K562 (cell line): Measurements from ENCODE around the gene KRTAP22-1.

Source experiments
- ATF2 ChIP-seq: sonication (generic); formaldehyde crosslinking; IDR thresholded peaks from 2 replicates; pipeline ENCODE4 v1.8.1; 2022; ENCODE audit warnings: missing genetic modification reagents
- CREB3 ChIP-seq: fragments of 450-650 bp; conservative IDR thresholded peaks from 2 replicates; pipeline ENCODE4 v1.6.1; 2016; ENCODE audit warnings: missing genetic modification characterization, low read depth, mild to moderate bottlenecking, missing compliant biosample characterization, moderate library complexity
- CTCF ChIP-seq, 3 experiments: IDR thresholded peaks in 2 of 3; conservative IDR thresholded peaks in 1 of 3; 2 replicates each; pipeline ENCODE4 v1.5.1; 2011 to 2012; ENCODE audit warnings: low read length in 3 of 3, mild to moderate bottlenecking in 3 of 3, control low read depth in 2 of 3, improper control_type of control experiment in 1 of 3, inconsistent platforms in 1 of 3, low read depth in 1 of 3, mixed read lengths in 1 of 3, moderate library complexity in 1 of 3; ENCODE audit not compliant: insufficient read depth in 2 of 3
- ERF ChIP-seq: fragments of 450-650 bp; formaldehyde crosslinking; IDR thresholded peaks from 2 replicates; pipeline ENCODE4 v1.4.0; 2020; ENCODE audit warnings: mild to moderate bottlenecking, mixed read lengths
- FOXP4 ChIP-seq: sonication (generic); formaldehyde crosslinking; IDR thresholded peaks from 2 replicates; pipeline ENCODE4 v1.8.0; 2022; ENCODE audit warnings: mild to moderate bottlenecking, missing genetic modification reagents, borderline replicate concordance
- HMG20A ChIP-seq: fragments of 450-650 bp; formaldehyde crosslinking; conservative IDR thresholded peaks from 2 replicates; pipeline ENCODE4 v1.4.0; 2020; ENCODE audit warnings: mild to moderate bottlenecking, mixed read lengths
- MYC ChIP-seq, 2 experiments: fragments of 250-450 bp in 1 of 2; sonication (Bioruptor Pico) in 1 of 2; IDR thresholded peaks; 2 replicates each; pipeline versions ENCODE4 v1.5.1 to v1.6.1; 2012 to 2021; ENCODE audit warnings: low read depth in 2 of 2, borderline replicate concordance in 1 of 2, improper control_type of control experiment in 1 of 2, low read length in 1 of 2, mild to moderate bottlenecking in 1 of 2, moderate library complexity in 1 of 2
- NCOA1 ChIP-seq: fragments of 450-650 bp; IDR thresholded peaks from 2 replicates; pipeline ENCODE4 v1.6.1; 2016; ENCODE audit warnings: low read depth
- POLR2A ChIP-seq: fragments of 450-650 bp; conservative IDR thresholded peaks from 2 replicates; pipeline ENCODE4 v1.6.1; 2016
- TEAD1 ChIP-seq, 2 experiments: fragments of 450-650 bp in 1 of 2; sonication (generic) in 1 of 2; formaldehyde crosslinking; IDR thresholded peaks; 2 replicates each; pipeline versions ENCODE4 v1.4.0 to v1.8.0; 2020 to 2022; ENCODE audit warnings: mild to moderate bottlenecking in 2 of 2, missing genetic modification reagents in 1 of 2
- ZNF134 ChIP-seq: fragments of 250-450 bp; sonication (Bioruptor Pico); conservative IDR thresholded peaks from 2 replicates; pipeline ENCODE4 v1.4.0; 2020
- ZNF24 ChIP-seq: fragments of 450-650 bp; IDR thresholded peaks from 2 replicates; pipeline ENCODE4 v1.6.1; 2016

GRCh38 chr21:30625449-30626165 lies 24.7 kb downstream of the KRTAP22-1 start:
- no peak for TF ChIP-seq CTCF (IDR thresholded peaks at IDR 0.05 in 2 of 3, conservative IDR thresholded peaks at IDR 0.05 in 1 of 3; ENCODE audit: insufficient read depth in 2 of 3, low read depth in 1 of 3, low read length in 3 of 3)
- TF ChIP-seq POLR2A: no peak
- no peak for TF ChIP-seq ERF (CRISPR knock-in tag)
- TF ChIP-seq FOXP4 (CRISPR knock-in tag): no peak
- no peak for TF ChIP-seq ATF2 (CRISPR knock-in tag)
- TF ChIP-seq ZNF134 (CRISPR knock-in tag): no peak
- no peak for TF ChIP-seq CREB3 (tag)
- no peak for TF ChIP-seq NCOA1
- no peak for TF ChIP-seq HMG20A (CRISPR knock-in tag)
- no peak for TF ChIP-seq TEAD1 (CRISPR knock-in tag; IDR thresholded peaks at IDR 0.05)
- no peak for TF ChIP-seq MYC (IDR thresholded peaks at IDR 0.05; ENCODE audit: low read depth, low read length)
- TF ChIP-seq MYC (CRISPR knock-in tag; IDR thresholded peaks at IDR 0.05; ENCODE audit: borderline replicate concordance, low read depth): no peak
- no peak for TF ChIP-seq ZNF24
